ENCODE measurements around the gene RAD17. TPM values are rescaled to one million over a fixed set of nuclear protein-coding genes. Genes with fewer than 3 reads are reported as not detected.
"Not testable (repeated sequence)": the region's sequence is repeated elsewhere in the genome, so short reads cannot be mapped to it uniquely, and the experiment has no call there.

Gene RAD17
- total and polyA plus RNA-seq, 8 donors = 9.4 to 42.5 (median 18.0) TPM

DNA sequence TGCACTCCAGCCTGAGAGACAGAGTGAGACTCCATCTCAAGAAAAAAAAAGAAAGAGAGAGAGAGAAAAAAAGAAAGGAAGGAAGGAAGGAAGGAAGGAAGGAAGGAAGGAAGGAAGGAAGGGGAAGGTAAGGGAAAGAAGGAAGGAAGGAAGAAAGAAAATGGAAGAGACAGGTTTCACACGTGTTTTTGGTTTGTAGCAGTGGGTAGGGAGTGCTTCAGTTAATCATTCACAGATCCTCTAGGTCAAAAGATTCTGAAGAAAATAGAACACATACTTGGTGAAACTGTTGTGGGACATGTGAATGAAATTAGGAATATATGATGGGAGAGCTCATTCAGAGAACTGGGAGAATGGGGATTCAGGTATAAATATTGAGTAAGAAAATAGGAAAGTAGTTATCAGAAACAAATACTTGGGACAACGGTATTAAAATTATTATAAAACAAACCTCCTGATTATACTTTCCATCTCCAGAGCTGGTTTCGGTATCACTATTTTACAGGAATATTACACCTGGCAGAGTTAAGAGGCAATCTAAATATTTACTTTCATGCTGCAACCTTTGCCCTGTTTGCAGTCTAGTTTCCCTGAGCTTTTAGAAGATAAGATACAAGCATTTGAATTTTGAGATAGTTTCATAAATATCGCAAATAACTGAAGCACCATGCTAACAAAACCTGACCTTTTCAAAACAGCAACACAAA, 82.5 kb downstream of the RAD17 start:
- TF ChIP-seq POLR2A (IDR thresholded peaks at IDR 0.05) = no peak
- no peak for TF ChIP-seq CTCF (IDR thresholded peaks at IDR 0.05)
- no peak for TF ChIP-seq POLR2AphosphoS5 (IDR thresholded peaks at IDR 0.05)
- no peak for TF ChIP-seq EP300 (IDR thresholded peaks at IDR 0.05)
- H3K4me1 ChIP-seq = peaks cover 0 to 6% (median 2%) of the 10 kb centered on the region in 4 donors
- 21 to 31% (median 26%) methylated on average over 4 of the region's 4 CpGs for WGBS, 5 donors
- intact Hi-C loops (cut with DNase I; ENCODE audit: low total_unique reads) = no loop called here
- H3K4me3 ChIP-seq = no peak overlapping the region
- H3K27ac ChIP-seq = peak overlapping the region; percentile 64 to 86 (median 67)
- peak in 1 of 2 donors; percentile 84 for DNase-seq
- no peaks in the 10 kb centered on the region for H3K36me3 ChIP-seq
- H3K27me3 ChIP-seq = no peaks in the 10 kb centered on the region
- no peaks in the 10 kb centered on the region for H3K9me3 ChIP-seq

GRCh38 chr5:69453487-69453886, 83.9 kb downstream of the RAD17 start:
- intact Hi-C loops (cut with DNase I; ENCODE audit: low total_unique reads); H3K27me3 ChIP-seq; DNase-seq; H3K4me1 ChIP-seq; H3K9me3 ChIP-seq; H3K27ac ChIP-seq; H3K4me3 ChIP-seq; H3K36me3 ChIP-seq: not testable (repeated sequence)
- 73 to 96% (median 94%) methylated on average over 3 of the region's 3 CpGs for WGBS, 5 donors

DNA sequence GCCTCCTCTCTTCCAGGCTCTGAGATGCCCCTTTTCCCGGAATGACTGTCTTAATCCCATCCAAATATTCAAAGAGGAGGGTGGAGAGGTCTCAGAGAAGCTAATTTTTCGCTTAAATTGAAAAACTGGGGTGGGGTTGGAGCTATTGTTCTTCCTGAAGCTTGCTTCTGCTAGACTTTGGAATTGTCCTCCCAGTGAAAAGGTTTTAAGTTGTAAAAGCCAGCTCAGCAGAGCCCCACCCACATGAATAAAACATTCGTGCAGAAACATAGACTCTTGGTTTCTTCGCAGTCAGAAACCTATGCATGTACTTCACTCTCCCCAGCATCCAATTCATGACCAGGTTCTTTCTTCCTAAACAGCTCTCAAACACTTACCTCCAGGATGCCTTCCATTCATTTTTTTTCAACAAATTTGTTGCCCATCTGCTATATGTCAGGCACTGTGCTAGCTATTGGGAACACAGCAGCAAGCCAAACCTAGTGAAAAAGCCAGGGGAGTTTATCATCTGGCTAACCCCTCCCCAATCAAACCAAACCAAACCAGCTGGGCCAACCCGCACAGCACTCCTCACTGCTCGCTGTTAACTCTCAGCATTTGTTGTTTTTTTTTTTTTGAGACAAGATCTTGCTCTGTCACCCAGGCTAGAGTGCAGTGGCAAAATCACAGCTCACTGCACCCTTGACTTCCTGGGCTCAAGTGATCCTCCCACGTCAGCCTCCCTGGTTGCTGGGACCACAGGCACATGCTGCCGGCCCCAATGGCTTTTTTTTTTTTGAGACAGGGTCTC, 85.0 kb downstream of the RAD17 start:
- peak overlapping the region in 4 of 5 donors; percentile 26 to 69 (median 52) for H3K27ac ChIP-seq
- H3K36me3 ChIP-seq = no peaks in the 10 kb centered on the region
- intact Hi-C loops (cut with DNase I; ENCODE audit: low total_unique reads) = no loop called here
- 39 to 59% (median 49%) methylated on average over 8 of the region's 8 CpGs for WGBS, 5 donors
- H3K4me1 ChIP-seq = peaks cover 0 to 6% (median 2%) of the 10 kb centered on the region in 4 donors
- TF ChIP-seq POLR2AphosphoS5 (IDR thresholded peaks at IDR 0.05) (no peak), EP300 (IDR thresholded peaks at IDR 0.05) (no peak), POLR2A (IDR thresholded peaks at IDR 0.05) (no peak), CTCF (IDR thresholded peaks at IDR 0.05) (no peak)
- H3K4me3 ChIP-seq = no peak overlapping the region
- no peaks in the 10 kb centered on the region for H3K9me3 ChIP-seq
- DNase-seq = peak; percentile 23 to 55
- H3K27me3 ChIP-seq = no peaks in the 10 kb centered on the region

GRCh38 chr5:69455428-69455988, 85.9 kb downstream of the RAD17 start:
- WGBS, 5 donors = 88 to 95% (median 92%) methylated on average over 7 of the region's 7 CpGs
- DNase-seq = peak in 1 of 2 donors; percentile 2
- not testable (repeated sequence) for H3K4me3 ChIP-seq

DNA sequence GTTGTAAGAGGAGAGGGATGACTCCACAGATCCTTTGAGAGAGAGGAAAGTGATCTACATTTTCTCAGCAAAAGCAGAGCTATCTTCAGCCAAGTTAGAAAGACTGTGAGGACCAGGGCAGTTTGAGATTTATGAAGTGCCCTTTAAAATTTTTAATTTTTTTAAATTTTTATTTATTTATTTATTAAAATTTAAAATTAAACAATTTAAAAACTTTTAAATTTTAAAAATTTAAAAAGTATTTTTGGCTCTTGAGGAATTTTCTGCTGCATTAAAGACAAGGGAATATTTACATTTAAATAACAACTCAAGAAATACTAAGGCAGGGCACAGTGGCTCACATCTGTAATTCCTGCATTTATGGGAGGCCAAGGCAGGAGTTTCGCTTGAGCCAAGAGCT, 92.6 kb downstream of the RAD17 start:
- Histone ChIP-seq H3K36me3 (no peaks in the 10 kb centered on the region), H3K9me3 (peaks cover 0 to 4% (median 2%) of the 10 kb centered on the region in 4 donors), H3K4me3 (no peak overlapping the region), H3K4me1 (no peaks in the 10 kb centered on the region), H3K27me3 (no peaks in the 10 kb centered on the region), H3K27ac (no peak overlapping the region)
- TF ChIP-seq EP300 (IDR thresholded peaks at IDR 0.05) (no peak), CTCF (IDR thresholded peaks at IDR 0.05) (no peak), POLR2AphosphoS5 (IDR thresholded peaks at IDR 0.05) (no peak), POLR2A (IDR thresholded peaks at IDR 0.05) (no peak)
- DNase-seq = no peak
- WGBS, 5 donors = 93 to 100% (median 96%) methylated on average over 1 of the region's 1 CpG
- intact Hi-C loops (cut with DNase I; ENCODE audit: low total_unique reads) = no loop called here

More at GRCh38 chr5:69455428-69455988, 85.9 kb downstream of the RAD17 start:
- H3K4me1 ChIP-seq; H3K27ac ChIP-seq; H3K36me3 ChIP-seq; intact Hi-C loops (cut with DNase I; ENCODE audit: low total_unique reads); H3K27me3 ChIP-seq; H3K9me3 ChIP-seq: not testable (repeated sequence)

All from stomach (tissue), 9 donors.